HL-60 (cell line): Measurements from ENCODE around the gene PTPRU.

ENCODE experiments used
- TF ChIP-seq, protein P1 (sequence below): IDR thresholded peaks from 2 replicates; pipeline ENCODE4 v1.6.1; 2012; ENCODE audit warnings: low read depth; ENCODE audit not compliant: insufficient replicate concordance
- TF ChIP-seq, protein P2 (sequence below): IDR thresholded peaks from one replicate; pipeline ENCODE4 v1.5.1; 2011; ENCODE audit warnings: low read length, control low read depth, inconsistent platforms; ENCODE audit not compliant: insufficient read depth

DNA sequence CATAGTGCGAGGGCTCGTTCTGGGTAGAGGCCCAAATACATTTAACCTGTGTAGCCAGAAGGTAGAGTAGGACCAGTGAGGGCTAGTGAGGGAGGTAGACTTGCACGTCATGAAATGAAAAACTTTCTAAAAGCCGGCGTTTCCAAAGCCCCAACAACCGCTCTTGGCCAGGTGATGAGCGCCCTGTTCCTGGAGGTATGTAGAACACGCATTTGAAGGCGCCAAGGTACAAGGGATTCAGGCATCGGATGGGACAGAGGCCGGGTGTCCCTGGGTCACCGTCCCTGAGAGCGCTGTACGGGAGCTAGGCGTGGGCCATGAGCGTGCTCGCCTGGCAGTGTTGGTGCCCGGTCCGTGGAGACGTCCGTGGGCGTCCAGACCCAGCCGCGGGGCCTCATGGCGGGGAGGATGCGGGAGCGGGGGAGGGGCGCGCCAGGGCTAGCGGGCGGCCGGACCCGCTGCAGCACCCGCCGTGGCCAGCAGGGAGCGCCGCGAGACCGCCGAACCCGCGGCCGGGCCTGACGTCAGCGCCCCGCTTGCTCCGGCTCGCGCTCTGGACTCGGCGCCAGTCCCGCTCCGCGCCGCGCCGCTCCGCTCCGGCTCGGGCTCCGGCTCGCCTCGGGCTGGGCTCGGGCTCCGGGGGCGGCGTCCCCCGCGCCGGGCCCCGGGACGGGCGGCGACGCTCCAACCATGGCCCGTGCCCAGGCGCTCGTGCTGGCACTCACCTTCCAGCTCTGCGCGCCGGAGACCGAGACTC, at the start of gene PTPRU:
- TF ChIP-seq, protein P1, sequence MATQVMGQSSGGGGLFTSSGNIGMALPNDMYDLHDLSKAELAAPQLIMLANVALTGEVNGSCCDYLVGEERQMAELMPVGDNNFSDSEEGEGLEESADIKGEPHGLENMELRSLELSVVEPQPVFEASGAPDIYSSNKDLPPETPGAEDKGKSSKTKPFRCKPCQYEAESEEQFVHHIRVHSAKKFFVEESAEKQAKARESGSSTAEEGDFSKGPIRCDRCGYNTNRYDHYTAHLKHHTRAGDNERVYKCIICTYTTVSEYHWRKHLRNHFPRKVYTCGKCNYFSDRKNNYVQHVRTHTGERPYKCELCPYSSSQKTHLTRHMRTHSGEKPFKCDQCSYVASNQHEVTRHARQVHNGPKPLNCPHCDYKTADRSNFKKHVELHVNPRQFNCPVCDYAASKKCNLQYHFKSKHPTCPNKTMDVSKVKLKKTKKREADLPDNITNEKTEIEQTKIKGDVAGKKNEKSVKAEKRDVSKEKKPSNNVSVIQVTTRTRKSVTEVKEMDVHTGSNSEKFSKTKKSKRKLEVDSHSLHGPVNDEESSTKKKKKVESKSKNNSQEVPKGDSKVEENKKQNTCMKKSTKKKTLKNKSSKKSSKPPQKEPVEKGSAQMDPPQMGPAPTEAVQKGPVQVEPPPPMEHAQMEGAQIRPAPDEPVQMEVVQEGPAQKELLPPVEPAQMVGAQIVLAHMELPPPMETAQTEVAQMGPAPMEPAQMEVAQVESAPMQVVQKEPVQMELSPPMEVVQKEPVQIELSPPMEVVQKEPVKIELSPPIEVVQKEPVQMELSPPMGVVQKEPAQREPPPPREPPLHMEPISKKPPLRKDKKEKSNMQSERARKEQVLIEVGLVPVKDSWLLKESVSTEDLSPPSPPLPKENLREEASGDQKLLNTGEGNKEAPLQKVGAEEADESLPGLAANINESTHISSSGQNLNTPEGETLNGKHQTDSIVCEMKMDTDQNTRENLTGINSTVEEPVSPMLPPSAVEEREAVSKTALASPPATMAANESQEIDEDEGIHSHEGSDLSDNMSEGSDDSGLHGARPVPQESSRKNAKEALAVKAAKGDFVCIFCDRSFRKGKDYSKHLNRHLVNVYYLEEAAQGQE: no peak
- TF ChIP-seq, protein P2, sequence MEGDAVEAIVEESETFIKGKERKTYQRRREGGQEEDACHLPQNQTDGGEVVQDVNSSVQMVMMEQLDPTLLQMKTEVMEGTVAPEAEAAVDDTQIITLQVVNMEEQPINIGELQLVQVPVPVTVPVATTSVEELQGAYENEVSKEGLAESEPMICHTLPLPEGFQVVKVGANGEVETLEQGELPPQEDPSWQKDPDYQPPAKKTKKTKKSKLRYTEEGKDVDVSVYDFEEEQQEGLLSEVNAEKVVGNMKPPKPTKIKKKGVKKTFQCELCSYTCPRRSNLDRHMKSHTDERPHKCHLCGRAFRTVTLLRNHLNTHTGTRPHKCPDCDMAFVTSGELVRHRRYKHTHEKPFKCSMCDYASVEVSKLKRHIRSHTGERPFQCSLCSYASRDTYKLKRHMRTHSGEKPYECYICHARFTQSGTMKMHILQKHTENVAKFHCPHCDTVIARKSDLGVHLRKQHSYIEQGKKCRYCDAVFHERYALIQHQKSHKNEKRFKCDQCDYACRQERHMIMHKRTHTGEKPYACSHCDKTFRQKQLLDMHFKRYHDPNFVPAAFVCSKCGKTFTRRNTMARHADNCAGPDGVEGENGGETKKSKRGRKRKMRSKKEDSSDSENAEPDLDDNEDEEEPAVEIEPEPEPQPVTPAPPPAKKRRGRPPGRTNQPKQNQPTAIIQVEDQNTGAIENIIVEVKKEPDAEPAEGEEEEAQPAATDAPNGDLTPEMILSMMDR: peak; percentile 37
